Measurements from ENCODE around the gene ABHD17B.

The ABHD17B gene

DNA sequence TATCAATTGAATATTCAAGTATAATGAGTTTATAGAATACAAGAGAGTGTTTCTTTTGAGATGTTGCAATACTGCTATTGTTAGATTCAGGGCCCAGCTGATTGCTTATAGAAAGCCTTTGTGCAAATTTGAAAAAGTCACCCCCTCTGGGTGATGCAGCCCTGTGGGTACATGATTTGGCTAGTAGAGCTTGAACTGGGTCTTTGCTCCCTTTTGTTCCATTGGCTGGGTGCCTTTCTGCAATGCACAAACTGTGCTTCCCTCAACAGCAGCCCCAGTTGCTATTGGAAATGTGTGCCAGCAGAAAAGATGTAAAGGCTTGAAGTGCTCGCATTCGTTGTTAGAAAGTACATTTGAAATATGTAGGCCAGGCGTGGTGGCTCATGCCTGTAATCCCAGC, 80.8 kb downstream of the ABHD17B start:
- TF ChIP-seq NFRKB (IDR thresholded peaks at IDR 0.05) (no peak), FOXM1 (IDR thresholded peaks at IDR 0.05; ENCODE audit: borderline replicate concordance) (no peak), CTBP1 (IDR thresholded peaks at IDR 0.05; ENCODE audit: borderline replicate concordance) (no peak), HDGF (IDR thresholded peaks at IDR 0.05; ENCODE audit: borderline replicate concordance) (no peak), ZNF384 (IDR thresholded peaks at IDR 0.05) (no peak), LEF1 (IDR thresholded peaks at IDR 0.05; ENCODE audit: borderline replicate concordance) (no peak), ARNT (IDR thresholded peaks at IDR 0.05) (no peak), FOXA1 (IDR thresholded peaks at IDR 0.05) (no peak), SP1 (IDR thresholded peaks at IDR 0.05) (no peak), FOXK2 (IDR thresholded peaks at IDR 0.05) (no peak), SUZ12 (IDR thresholded peaks at IDR 0.05) (no peak), ELF4 (IDR thresholded peaks at IDR 0.05) (no peak), TARDBP (IDR thresholded peaks at IDR 0.05) (no peak), L3MBTL2 (conservative IDR thresholded peaks at IDR 0.05) (no peak), BHLHE40 (IDR thresholded peaks at IDR 0.05; ENCODE audit: borderline replicate concordance) (no peak)
- TF ChIP-seq, protein P1, sequence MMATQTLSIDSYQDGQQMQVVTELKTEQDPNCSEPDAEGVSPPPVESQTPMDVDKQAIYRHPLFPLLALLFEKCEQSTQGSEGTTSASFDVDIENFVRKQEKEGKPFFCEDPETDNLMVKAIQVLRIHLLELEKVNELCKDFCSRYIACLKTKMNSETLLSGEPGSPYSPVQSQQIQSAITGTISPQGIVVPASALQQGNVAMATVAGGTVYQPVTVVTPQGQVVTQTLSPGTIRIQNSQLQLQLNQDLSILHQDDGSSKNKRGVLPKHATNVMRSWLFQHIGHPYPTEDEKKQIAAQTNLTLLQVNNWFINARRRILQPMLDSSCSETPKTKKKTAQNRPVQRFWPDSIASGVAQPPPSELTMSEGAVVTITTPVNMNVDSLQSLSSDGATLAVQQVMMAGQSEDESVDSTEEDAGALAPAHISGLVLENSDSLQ (IDR thresholded peaks at IDR 0.05), result no peak
- CTCF ChIA-PET, result no interaction called here
- DNase-seq (ENCODE audit: extremely low spot score), result no peak
- POLR2A ChIA-PET, result no interaction called here

DNA sequence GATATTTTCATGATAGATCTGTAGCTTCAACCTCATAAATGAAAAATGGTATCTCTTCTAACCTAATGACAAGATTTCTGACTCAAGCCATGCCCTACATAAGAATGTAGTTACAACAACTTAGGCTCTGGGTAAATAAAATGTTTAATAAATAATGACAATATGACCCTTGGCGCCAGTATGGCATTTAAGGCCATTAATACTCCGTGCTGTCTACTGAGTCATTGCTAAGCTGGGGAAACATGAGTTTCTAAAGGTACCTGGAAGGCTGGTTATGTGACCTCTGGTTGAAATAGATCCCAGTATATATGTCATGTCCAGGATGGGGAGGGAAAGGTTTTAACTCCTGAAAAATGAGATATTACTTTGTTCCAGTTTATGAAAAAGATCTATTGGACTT, 84.7 kb downstream of the ABHD17B start:
- CTCF ChIA-PET, result no interaction called here
- POLR2A ChIA-PET, result no interaction called here
- TF ChIP-seq CTBP1 (IDR thresholded peaks at IDR 0.05; ENCODE audit: borderline replicate concordance), result no peak
- TF ChIP-seq HDGF (IDR thresholded peaks at IDR 0.05; ENCODE audit: borderline replicate concordance), result no peak
- no peak for TF ChIP-seq ARNT (IDR thresholded peaks at IDR 0.05)
- no peak for TF ChIP-seq FOXA1 (IDR thresholded peaks at IDR 0.05)
- TF ChIP-seq NFRKB (IDR thresholded peaks at IDR 0.05), result no peak
- TF ChIP-seq L3MBTL2 (conservative IDR thresholded peaks at IDR 0.05), result no peak
- TF ChIP-seq FOXK2 (IDR thresholded peaks at IDR 0.05), result no peak
- TF ChIP-seq FOXM1 (IDR thresholded peaks at IDR 0.05; ENCODE audit: borderline replicate concordance), result no peak
- no peak for TF ChIP-seq TARDBP (IDR thresholded peaks at IDR 0.05)
- no peak for TF ChIP-seq SP1 (IDR thresholded peaks at IDR 0.05)
- TF ChIP-seq ZNF384 (IDR thresholded peaks at IDR 0.05), result no peak
- no peak for TF ChIP-seq ELF4 (IDR thresholded peaks at IDR 0.05)
- TF ChIP-seq, protein P1 (IDR thresholded peaks at IDR 0.05), result no peak
- TF ChIP-seq BHLHE40 (IDR thresholded peaks at IDR 0.05; ENCODE audit: borderline replicate concordance), result no peak
- no peak for TF ChIP-seq SUZ12 (IDR thresholded peaks at IDR 0.05)
- no peak for DNase-seq (ENCODE audit: extremely low spot score)

DNA sequence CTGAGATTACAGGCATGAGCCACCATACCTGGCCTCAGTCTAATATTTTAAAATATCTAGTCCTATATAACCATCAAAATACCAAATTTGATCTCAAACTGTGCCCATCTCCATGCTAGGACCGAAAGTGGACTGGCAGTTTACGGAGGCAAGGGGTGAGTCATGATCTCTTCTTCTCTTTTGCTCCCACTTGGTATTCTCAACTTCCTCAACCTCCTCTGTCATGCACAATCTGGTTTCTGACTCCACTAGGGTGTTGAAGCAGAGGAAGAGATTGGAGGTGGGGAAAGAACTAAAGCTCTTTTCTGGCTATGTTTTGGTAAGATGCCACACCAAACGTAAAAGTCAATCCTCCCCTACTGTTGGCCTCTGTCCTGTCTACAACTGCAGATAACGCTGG, 86.7 kb downstream of the ABHD17B start:
- no peak for TF ChIP-seq NFRKB (IDR thresholded peaks at IDR 0.05)
- no peak for TF ChIP-seq LEF1 (IDR thresholded peaks at IDR 0.05; ENCODE audit: borderline replicate concordance)
- TF ChIP-seq SP1 (IDR thresholded peaks at IDR 0.05), result no peak
- no peak for TF ChIP-seq SUZ12 (IDR thresholded peaks at IDR 0.05)
- TF ChIP-seq TARDBP (IDR thresholded peaks at IDR 0.05), result no peak
- TF ChIP-seq BHLHE40 (IDR thresholded peaks at IDR 0.05; ENCODE audit: borderline replicate concordance), result no peak
- no peak for TF ChIP-seq ZNF384 (IDR thresholded peaks at IDR 0.05)
- no peak for TF ChIP-seq FOXM1 (IDR thresholded peaks at IDR 0.05; ENCODE audit: borderline replicate concordance)
- no peak for TF ChIP-seq ELF4 (IDR thresholded peaks at IDR 0.05)
- no peak for TF ChIP-seq ARNT (IDR thresholded peaks at IDR 0.05)
- TF ChIP-seq FOXA1 (IDR thresholded peaks at IDR 0.05), result no peak
- no peak for TF ChIP-seq CTBP1 (IDR thresholded peaks at IDR 0.05; ENCODE audit: borderline replicate concordance)
- no peak for TF ChIP-seq HDGF (IDR thresholded peaks at IDR 0.05; ENCODE audit: borderline replicate concordance)
- TF ChIP-seq FOXK2 (IDR thresholded peaks at IDR 0.05), result no peak
- no peak for TF ChIP-seq L3MBTL2 (conservative IDR thresholded peaks at IDR 0.05)
- TF ChIP-seq, protein P1 (IDR thresholded peaks at IDR 0.05), result no peak
- ChIA-PET CTCF (interaction anchor here (0.6 kb wide), 1 partner anchor 1065 kb away, joined by 6 read pairs; no protein-coding TSS in a partner anchor), POLR2A (no interaction called here)
- DNase-seq (ENCODE audit: extremely low spot score), result no peak

DNA sequence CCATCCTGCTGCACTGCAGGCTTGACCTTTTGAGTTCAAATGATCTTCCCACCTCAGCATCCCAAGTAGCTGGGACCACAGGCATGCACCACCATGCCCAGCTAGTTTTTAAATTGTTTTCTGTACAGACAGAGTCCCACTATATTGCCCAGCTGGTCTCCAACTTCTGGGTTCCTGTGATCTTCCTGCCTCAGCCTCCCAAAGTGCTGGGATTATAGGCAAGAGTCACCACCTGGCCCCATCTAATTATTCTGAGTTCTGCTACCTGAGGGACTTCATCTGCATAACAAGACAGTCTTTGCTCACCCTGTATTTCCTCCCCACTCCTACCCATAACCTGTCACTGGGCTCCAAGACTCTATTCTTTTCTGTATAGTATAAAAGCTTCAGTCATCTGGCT, 88.1 kb downstream of the ABHD17B start:
- CTCF ChIA-PET, result no interaction called here
- TF ChIP-seq HDGF (IDR thresholded peaks at IDR 0.05; ENCODE audit: borderline replicate concordance), result no peak
- TF ChIP-seq NFRKB (IDR thresholded peaks at IDR 0.05), result no peak
- TF ChIP-seq FOXM1 (IDR thresholded peaks at IDR 0.05; ENCODE audit: borderline replicate concordance), result no peak
- TF ChIP-seq L3MBTL2 (conservative IDR thresholded peaks at IDR 0.05), result no peak
- no peak for TF ChIP-seq ELF4 (IDR thresholded peaks at IDR 0.05)
- TF ChIP-seq FOXA1 (IDR thresholded peaks at IDR 0.05), result no peak
- TF ChIP-seq TARDBP (IDR thresholded peaks at IDR 0.05), result no peak
- TF ChIP-seq LEF1 (IDR thresholded peaks at IDR 0.05; ENCODE audit: borderline replicate concordance), result no peak
- no peak for TF ChIP-seq ZNF384 (IDR thresholded peaks at IDR 0.05)
- no peak for TF ChIP-seq FOXK2 (IDR thresholded peaks at IDR 0.05)
- no peak for TF ChIP-seq SUZ12 (IDR thresholded peaks at IDR 0.05)
- no peak for TF ChIP-seq BHLHE40 (IDR thresholded peaks at IDR 0.05; ENCODE audit: borderline replicate concordance)
- TF ChIP-seq SP1 (IDR thresholded peaks at IDR 0.05), result no peak
- TF ChIP-seq, protein P1 (IDR thresholded peaks at IDR 0.05), result no peak
- TF ChIP-seq ARNT (IDR thresholded peaks at IDR 0.05), result no peak
- TF ChIP-seq CTBP1 (IDR thresholded peaks at IDR 0.05; ENCODE audit: borderline replicate concordance), result no peak
- POLR2A ChIA-PET, result no interaction called here
- DNase-seq (ENCODE audit: extremely low spot score), result no peak

DNA sequence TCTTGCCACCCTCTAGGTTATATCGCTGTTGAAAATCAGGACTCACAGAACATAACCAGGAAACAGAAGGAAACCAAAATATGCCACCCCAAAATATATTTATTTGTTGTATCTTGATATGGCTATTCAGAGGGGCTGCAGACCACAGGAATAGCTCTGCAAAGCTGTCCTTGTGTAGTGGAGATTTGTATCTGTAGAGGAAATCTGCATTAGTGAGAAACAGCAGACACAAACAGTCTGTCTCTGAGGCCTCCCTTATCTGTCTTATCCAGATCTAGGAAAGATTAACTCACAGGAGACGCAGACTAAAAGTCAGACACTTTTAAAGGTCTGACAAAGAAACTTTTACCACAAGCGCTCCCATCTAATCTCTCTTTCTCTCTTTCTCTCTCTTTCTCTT, 88.5 kb downstream of the ABHD17B start:
- ChIA-PET POLR2A (no interaction called here), CTCF (no interaction called here)
- no peak for DNase-seq (ENCODE audit: extremely low spot score)
- TF ChIP-seq NFRKB (IDR thresholded peaks at IDR 0.05), result no peak
- no peak for TF ChIP-seq LEF1 (IDR thresholded peaks at IDR 0.05; ENCODE audit: borderline replicate concordance)
- TF ChIP-seq ARNT (IDR thresholded peaks at IDR 0.05), result no peak
- TF ChIP-seq, protein P1 (IDR thresholded peaks at IDR 0.05), result no peak
- no peak for TF ChIP-seq SUZ12 (IDR thresholded peaks at IDR 0.05)
- TF ChIP-seq FOXK2 (IDR thresholded peaks at IDR 0.05), result no peak
- TF ChIP-seq CTBP1 (IDR thresholded peaks at IDR 0.05; ENCODE audit: borderline replicate concordance), result no peak
- no peak for TF ChIP-seq FOXA1 (IDR thresholded peaks at IDR 0.05)
- TF ChIP-seq BHLHE40 (IDR thresholded peaks at IDR 0.05; ENCODE audit: borderline replicate concordance), result no peak
- no peak for TF ChIP-seq L3MBTL2 (conservative IDR thresholded peaks at IDR 0.05)
- no peak for TF ChIP-seq TARDBP (IDR thresholded peaks at IDR 0.05)
- TF ChIP-seq SP1 (IDR thresholded peaks at IDR 0.05), result no peak
- no peak for TF ChIP-seq HDGF (IDR thresholded peaks at IDR 0.05; ENCODE audit: borderline replicate concordance)
- TF ChIP-seq ELF4 (IDR thresholded peaks at IDR 0.05), result no peak

Data from HEK293T (cell line).